HL-60 (cell line): ENCODE data around the gene CDH23.

ENCODE experiments used
- POLR2AphosphoS5 ChIP-seq: IDR thresholded peaks from 2 replicates; pipeline ENCODE4 v1.6.1; 2012; ENCODE audit warnings: low read depth
- TF ChIP-seq, protein P1 (sequence below): IDR thresholded peaks from one replicate; pipeline ENCODE4 v1.5.1; 2011; ENCODE audit warnings: low read length, control low read depth, inconsistent platforms; ENCODE audit not compliant: insufficient read depth

DNA sequence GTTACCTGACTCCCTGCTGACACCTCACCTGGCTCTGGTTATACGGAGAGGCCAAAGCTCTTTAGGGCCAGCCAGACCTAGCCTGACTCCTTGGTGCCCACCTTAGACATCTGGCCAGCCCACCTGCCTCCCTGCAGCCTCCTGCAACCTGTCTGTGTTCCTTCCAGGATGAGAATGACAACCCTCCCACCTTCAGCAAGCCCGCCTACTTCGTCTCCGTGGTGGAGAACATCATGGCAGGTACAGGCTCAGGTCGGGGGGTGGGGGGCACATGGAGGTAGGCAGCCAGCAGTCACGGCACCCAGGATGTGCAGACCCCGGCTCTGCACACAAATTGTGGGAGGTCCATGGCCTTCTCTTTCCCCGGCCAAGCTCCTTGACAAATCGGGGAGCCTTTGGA is 290.8 kb downstream of the CDH23 start:
- TF ChIP-seq, protein P1, sequence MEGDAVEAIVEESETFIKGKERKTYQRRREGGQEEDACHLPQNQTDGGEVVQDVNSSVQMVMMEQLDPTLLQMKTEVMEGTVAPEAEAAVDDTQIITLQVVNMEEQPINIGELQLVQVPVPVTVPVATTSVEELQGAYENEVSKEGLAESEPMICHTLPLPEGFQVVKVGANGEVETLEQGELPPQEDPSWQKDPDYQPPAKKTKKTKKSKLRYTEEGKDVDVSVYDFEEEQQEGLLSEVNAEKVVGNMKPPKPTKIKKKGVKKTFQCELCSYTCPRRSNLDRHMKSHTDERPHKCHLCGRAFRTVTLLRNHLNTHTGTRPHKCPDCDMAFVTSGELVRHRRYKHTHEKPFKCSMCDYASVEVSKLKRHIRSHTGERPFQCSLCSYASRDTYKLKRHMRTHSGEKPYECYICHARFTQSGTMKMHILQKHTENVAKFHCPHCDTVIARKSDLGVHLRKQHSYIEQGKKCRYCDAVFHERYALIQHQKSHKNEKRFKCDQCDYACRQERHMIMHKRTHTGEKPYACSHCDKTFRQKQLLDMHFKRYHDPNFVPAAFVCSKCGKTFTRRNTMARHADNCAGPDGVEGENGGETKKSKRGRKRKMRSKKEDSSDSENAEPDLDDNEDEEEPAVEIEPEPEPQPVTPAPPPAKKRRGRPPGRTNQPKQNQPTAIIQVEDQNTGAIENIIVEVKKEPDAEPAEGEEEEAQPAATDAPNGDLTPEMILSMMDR, result no peak
- no peak for TF ChIP-seq POLR2AphosphoS5
